Ishikawa (cell line): Measurements from ENCODE around the gene SCN2A.

Source experiments
- CEBPB ChIP-seq: IDR thresholded peaks from 2 replicates; pipeline ENCODE4 v1.6.1; 2012
- CREB1 ChIP-seq: IDR thresholded peaks from 2 replicates; pipeline ENCODE4 v1.6.1; 2012; ENCODE audit warnings: low read depth
- EGR1 ChIP-seq: IDR thresholded peaks from 2 replicates; pipeline ENCODE4 v1.6.1; 2012
- EP300 ChIP-seq: IDR thresholded peaks from 2 replicates; pipeline ENCODE4 v1.6.1; 2012; ENCODE audit warnings: borderline replicate concordance
- FOXM1 ChIP-seq: IDR thresholded peaks from 2 replicates; pipeline ENCODE4 v1.6.1; 2012; ENCODE audit warnings: low read depth, borderline replicate concordance
- MAX ChIP-seq: IDR thresholded peaks from 2 replicates; pipeline ENCODE4 v1.6.1; 2012
- NFIC ChIP-seq: IDR thresholded peaks from 2 replicates; pipeline ENCODE4 v1.6.1; 2012
- RAD21 ChIP-seq: IDR thresholded peaks from 2 replicates; pipeline ENCODE4 v1.6.1; 2012; ENCODE audit warnings: low read depth
- TAF1 ChIP-seq: IDR thresholded peaks from 2 replicates; pipeline ENCODE4 v1.6.1; 2012; ENCODE audit warnings: low read depth, mild to moderate bottlenecking
- TCF12 ChIP-seq: IDR thresholded peaks from 2 replicates; pipeline ENCODE4 v1.6.1; 2012; ENCODE audit warnings: low read depth
- TEAD4 ChIP-seq: IDR thresholded peaks from 2 replicates; pipeline ENCODE4 v1.6.1; 2012
- YY1 ChIP-seq: IDR thresholded peaks from 2 replicates; pipeline ENCODE4 v1.6.1; 2012; ENCODE audit warnings: low read depth
- ZBTB7A ChIP-seq: IDR thresholded peaks from 2 replicates; pipeline ENCODE4 v1.6.1; 2012; ENCODE audit warnings: low read depth
- TF ChIP-seq, protein P1 (sequence below): IDR thresholded peaks from 2 replicates; pipeline ENCODE4 v1.6.1; 2012
- TF ChIP-seq, protein P2 (sequence below): IDR thresholded peaks from 2 replicates; pipeline ENCODE4 v1.6.1; 2012; ENCODE audit warnings: low read depth, mild to moderate bottlenecking

The SCN2A gene

GRCh38 chr2:165361514-165361913 lies 122.3 kb downstream of the SCN2A start:
- no peak for TF ChIP-seq EP300
- TF ChIP-seq ZBTB7A = no peak
- TF ChIP-seq CEBPB = no peak
- TF ChIP-seq TCF12 = no peak
- TF ChIP-seq, protein P1, sequence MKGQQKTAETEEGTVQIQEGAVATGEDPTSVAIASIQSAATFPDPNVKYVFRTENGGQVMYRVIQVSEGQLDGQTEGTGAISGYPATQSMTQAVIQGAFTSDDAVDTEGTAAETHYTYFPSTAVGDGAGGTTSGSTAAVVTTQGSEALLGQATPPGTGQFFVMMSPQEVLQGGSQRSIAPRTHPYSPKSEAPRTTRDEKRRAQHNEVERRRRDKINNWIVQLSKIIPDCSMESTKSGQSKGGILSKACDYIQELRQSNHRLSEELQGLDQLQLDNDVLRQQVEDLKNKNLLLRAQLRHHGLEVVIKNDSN = no peak
- TF ChIP-seq TEAD4 = no peak
- no peak for TF ChIP-seq MAX
- no peak for TF ChIP-seq CREB1
- TF ChIP-seq TAF1 = no peak
- no peak for TF ChIP-seq EGR1
- TF ChIP-seq, protein P2, sequence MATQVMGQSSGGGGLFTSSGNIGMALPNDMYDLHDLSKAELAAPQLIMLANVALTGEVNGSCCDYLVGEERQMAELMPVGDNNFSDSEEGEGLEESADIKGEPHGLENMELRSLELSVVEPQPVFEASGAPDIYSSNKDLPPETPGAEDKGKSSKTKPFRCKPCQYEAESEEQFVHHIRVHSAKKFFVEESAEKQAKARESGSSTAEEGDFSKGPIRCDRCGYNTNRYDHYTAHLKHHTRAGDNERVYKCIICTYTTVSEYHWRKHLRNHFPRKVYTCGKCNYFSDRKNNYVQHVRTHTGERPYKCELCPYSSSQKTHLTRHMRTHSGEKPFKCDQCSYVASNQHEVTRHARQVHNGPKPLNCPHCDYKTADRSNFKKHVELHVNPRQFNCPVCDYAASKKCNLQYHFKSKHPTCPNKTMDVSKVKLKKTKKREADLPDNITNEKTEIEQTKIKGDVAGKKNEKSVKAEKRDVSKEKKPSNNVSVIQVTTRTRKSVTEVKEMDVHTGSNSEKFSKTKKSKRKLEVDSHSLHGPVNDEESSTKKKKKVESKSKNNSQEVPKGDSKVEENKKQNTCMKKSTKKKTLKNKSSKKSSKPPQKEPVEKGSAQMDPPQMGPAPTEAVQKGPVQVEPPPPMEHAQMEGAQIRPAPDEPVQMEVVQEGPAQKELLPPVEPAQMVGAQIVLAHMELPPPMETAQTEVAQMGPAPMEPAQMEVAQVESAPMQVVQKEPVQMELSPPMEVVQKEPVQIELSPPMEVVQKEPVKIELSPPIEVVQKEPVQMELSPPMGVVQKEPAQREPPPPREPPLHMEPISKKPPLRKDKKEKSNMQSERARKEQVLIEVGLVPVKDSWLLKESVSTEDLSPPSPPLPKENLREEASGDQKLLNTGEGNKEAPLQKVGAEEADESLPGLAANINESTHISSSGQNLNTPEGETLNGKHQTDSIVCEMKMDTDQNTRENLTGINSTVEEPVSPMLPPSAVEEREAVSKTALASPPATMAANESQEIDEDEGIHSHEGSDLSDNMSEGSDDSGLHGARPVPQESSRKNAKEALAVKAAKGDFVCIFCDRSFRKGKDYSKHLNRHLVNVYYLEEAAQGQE = no peak
- TF ChIP-seq FOXM1 = no peak
- no peak for TF ChIP-seq RAD21
- no peak for TF ChIP-seq NFIC
- no peak for TF ChIP-seq YY1

DNA sequence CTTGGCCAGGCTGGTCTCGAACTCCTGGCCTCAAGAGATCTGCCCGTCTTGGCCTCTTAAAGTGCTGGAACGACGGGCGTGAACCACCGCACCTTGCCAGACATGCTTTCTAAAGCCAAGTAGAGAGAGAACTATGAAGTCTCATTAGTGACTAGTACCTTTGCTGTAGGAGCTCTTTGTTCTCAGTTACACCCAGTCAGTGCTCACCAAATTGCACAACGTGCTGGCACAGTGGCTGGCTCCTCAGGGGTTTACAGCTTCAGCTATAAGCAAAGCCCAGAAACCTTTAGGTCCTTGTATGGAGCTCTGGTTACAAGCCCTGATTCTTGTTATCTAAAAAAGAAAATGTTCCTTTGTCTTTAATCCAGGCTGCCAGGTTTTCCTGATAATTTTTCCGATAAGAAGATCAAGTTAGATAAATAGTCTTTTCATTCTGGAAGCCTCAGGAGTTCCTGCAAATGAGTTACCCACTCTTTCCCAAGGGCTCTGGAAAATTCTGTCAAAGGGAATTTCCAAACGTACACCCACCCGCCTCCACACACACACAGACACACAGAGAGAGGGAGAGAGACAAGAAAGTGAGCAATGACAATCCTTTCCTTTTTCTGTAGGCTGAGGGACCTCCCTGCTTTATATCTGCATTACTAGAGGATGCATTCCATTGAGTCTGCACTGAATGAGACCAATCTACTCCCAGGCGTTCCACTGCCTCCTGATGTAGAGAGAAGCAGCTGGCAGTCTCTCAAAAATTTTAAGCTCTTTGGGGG lies 130.1 kb downstream of the SCN2A start:
- no peak for TF ChIP-seq TCF12
- TF ChIP-seq ZBTB7A = no peak
- no peak for TF ChIP-seq CREB1
- TF ChIP-seq RAD21 = no peak
- no peak for TF ChIP-seq EP300

DNA sequence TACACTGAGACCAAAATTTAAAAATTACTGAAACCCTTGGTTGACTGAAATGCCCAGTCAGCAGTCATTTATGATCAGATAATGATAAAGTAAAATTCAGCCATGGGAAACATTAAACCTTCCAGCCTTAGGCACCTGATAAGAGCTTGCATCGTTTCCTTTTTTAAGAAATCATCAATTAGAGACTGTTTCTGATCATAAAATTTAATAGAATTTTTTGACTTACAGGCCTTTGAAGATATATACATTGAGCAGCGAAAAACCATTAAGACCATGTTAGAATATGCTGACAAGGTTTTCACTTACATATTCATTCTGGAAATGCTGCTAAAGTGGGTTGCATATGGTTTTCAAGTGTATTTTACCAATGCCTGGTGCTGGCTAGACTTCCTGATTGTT lies 130.7 kb downstream of the SCN2A start:
- TF ChIP-seq CREB1 (no peak), EGR1 (no peak), CEBPB (no peak), EP300 (no peak), RAD21 (no peak)
- TF ChIP-seq, protein P2 = no peak

DNA sequence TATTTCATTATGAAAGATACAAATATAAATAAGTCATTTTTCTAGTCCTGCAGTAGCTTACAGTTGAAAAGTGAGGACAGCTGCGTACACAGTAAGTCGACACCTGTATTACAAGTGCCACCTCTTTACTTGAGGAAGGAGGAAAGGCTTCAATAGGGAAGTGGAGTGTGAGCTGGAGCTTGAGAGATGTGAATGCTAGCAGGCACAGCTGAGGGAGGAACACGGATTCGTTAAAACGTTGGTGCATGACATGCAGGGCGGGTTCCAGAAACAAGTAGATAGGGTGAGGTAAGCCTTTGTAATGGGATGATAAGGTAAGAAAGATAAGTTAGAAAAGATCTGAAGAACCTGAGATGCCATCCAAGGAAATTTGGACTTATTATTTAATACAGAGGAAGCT lies 132.1 kb downstream of the SCN2A start:
- TF ChIP-seq NFIC (no peak), RAD21 (no peak), TEAD4 (no peak), CREB1 (no peak), EP300 (no peak), TAF1 (no peak), TCF12 (no peak), EGR1 (no peak), YY1 (no peak), MAX (no peak), FOXM1 (no peak), CEBPB (no peak), ZBTB7A (no peak)
- TF ChIP-seq, protein P2 = no peak
- TF ChIP-seq, protein P1 = no peak

GRCh38 chr2:165373278-165374010 lies 134.2 kb downstream of the SCN2A start:
- TF ChIP-seq TCF12 = no peak
- no peak for TF ChIP-seq NFIC
- no peak for TF ChIP-seq YY1
- TF ChIP-seq TAF1 = no peak
- no peak for TF ChIP-seq CREB1
- TF ChIP-seq, protein P2 = no peak
- TF ChIP-seq RAD21 = no peak
- no peak for TF ChIP-seq MAX
- no peak for TF ChIP-seq EGR1
- TF ChIP-seq EP300 = no peak
- no peak for TF ChIP-seq TEAD4
